ENCODE measurements around the gene RABGAP1L. TPM values are rescaled to one million over a fixed set of nuclear protein-coding genes. Genes with fewer than 3 reads are reported as not detected.

Gene RABGAP1L
- total and polyA plus RNA-seq, 10 of the 15 experiments (the other 5 are each of a cell fraction or from before 2014, with no cell fraction given) = 5.8 to 194 (median 113) TPM

GRCh38 chr1:174413632-174414031 lies 254.3 kb downstream of the RABGAP1L start:
- no peak overlapping the region for H2AFZ ChIP-seq (ENCODE audit: control insufficient read depth, low read depth, low read length)
- no TSS peak for BruUV-seq (replicated peaks)
- TF ChIP-seq RAD21 (IDR thresholded peaks at IDR 0.05; ENCODE audit: insufficient read depth, low read depth, low read length) (0 out of 2 replicates have a peak, but pooled peaks have one; percentile 13), ZNF274 (IDR thresholded peaks at IDR 0.05; ENCODE audit: insufficient read depth, insufficient read length) (no peak), CTCF (IDR thresholded peaks at IDR 0.05 in 2 of 3, conservative IDR thresholded peaks at IDR 0.05 in 1 of 3; ENCODE audit: control insufficient read depth in 2 of 3, extremely low read depth in 1 of 3, insufficient read depth in 1 of 3, low read depth in 3 of 3, low read length in 3 of 3) (peak in 1 of 3 experiments; percentile 21; a peak in 1 of 6 replicates)

More at GRCh38 chr1:174413632-174414031, 254.3 kb downstream of the RABGAP1L start:
- DNase-seq (ENCODE audit: low read depth, low spot score) (no peak), FAIRE-seq (no peak), ATAC-seq (peak; percentile 76)
- H3K9me3 ChIP-seq (replicated peaks; ENCODE audit: control insufficient read depth, insufficient read depth, low read length) = no peaks in the 10 kb centered on the region; the same call in 2 of the 3 replicates
- no peak overlapping the region for H3K4me3 ChIP-seq
- H3K4me1 ChIP-seq (ENCODE audit: control insufficient read depth, insufficient read depth, low read length) = no peaks in the 10 kb centered on the region
- intact Hi-C loops (cut with micrococcal nuclease; ENCODE audit: unreplicated experiment) (loop anchor here (10.0 kb wide), 1 partner anchor 311 kb away; no protein-coding TSS in a partner anchor), in situ Hi-C loops (cut with MboI) (no loop called here)
- ChIA-PET POLR2A (no interaction called here), SMC1A (ENCODE audit: uncharacterized antibody, unreplicated experiment) (interaction anchor here (1.0 to 1.2 kb wide), 2 partner anchors 9 to 10 kb away, joined by 3 to 4 read pairs; no protein-coding TSS in a partner anchor), CTCF (interaction anchor here (0.6 to 1.6 kb wide), 4 partner anchors 11 to 603 kb away, joined by 3 to 5 read pairs (median 3); no protein-coding TSS in a partner anchor), RAD21 (ENCODE audit: unreplicated experiment) (interaction anchor here (1.2 kb wide), 1 partner anchor 151 kb away, joined by 5 read pairs; no protein-coding TSS in a partner anchor)
- no peaks in the 10 kb centered on the region for H4K20me1 ChIP-seq (ENCODE audit: control insufficient read depth, insufficient read depth)
- H3K36me3 ChIP-seq (ENCODE audit: control insufficient read depth in 2 of 2, insufficient read depth in 2 of 2, low read length in 1 of 2) = no peaks in the 10 kb centered on the region
- no peaks in the 10 kb centered on the region; the same call in 1 of the 2 replicates for H3K79me2 ChIP-seq (ENCODE audit: control insufficient read depth, insufficient read depth, low read length)
- no peak overlapping the region for H3K4me2 ChIP-seq (ENCODE audit: control insufficient read depth, insufficient read depth)
- no peak overlapping the region for H3K9ac ChIP-seq (ENCODE audit: control insufficient read depth, insufficient read depth, low read length)
- no peaks in the 10 kb centered on the region for H3K27me3 ChIP-seq (replicated peaks in 1 of 2; ENCODE audit: control insufficient read depth in 2 of 2, insufficient read depth in 2 of 2, low read length in 1 of 2)
- 64% methylated on average over 4 of the region's 4 CpGs for WGBS (ENCODE audit: insufficient coverage, insufficient replicate concordance, low lambda C conversion rate, missing lambda C conversion rate)
- H3K27ac ChIP-seq (ENCODE audit: control insufficient read depth, insufficient read depth) = no peak overlapping the region

Measured in GM12878 (cell line).